Loucy (cell line): Measurements from ENCODE around the gene PDGFB.

Experiments used
- H2AFZ ChIP-seq: fragments of 200-600 bp; sonication (generic); 2 replicates; pipeline ENCODE4 v1.6.0; 2016; ENCODE audit warnings: antibody characterized with exemption, mild to moderate bottlenecking, low read length, moderate library complexity
- H3F3A ChIP-seq: fragments of 200-600 bp; 2 replicates; pipeline ENCODE4 v1.6.0; 2016; ENCODE audit warnings: antibody characterized with exemption, low read depth, mild to moderate bottlenecking
- H3K27me3 ChIP-seq: fragments of 200-600 bp; sonication (generic); 2 replicates; pipeline ENCODE4 v1.6.1; 2014; ENCODE audit warnings: low read length, mild to moderate bottlenecking; ENCODE audit not compliant: insufficient read depth, poor library complexity, severe bottlenecking
- H3K36me3 ChIP-seq: fragments of 200-600 bp; sonication (generic); 2 replicates; pipeline ENCODE4 v1.6.1; 2016; ENCODE audit warnings: low read length; ENCODE audit not compliant: insufficient read depth
- H3K4me1 ChIP-seq: fragments of 200-600 bp; sonication (generic); 2 replicates; pipeline ENCODE4 v1.5.1; 2014; ENCODE audit warnings: low read length, mild to moderate bottlenecking; ENCODE audit not compliant: insufficient read depth, poor library complexity, severe bottlenecking
- H3K4me2 ChIP-seq: fragments of 200-600 bp; sonication (generic); 2 replicates; pipeline ENCODE4 v1.6.0; 2014; ENCODE audit warnings: antibody characterized with exemption, low read length, low read depth, mild to moderate bottlenecking; ENCODE audit not compliant: poor library complexity, severe bottlenecking
- H3K4me3 ChIP-seq: fragments of 200-600 bp; sonication (generic); 2 replicates; pipeline ENCODE4 v1.5.1; 2014; ENCODE audit warnings: low read length, mild to moderate bottlenecking, mixed read lengths; ENCODE audit not compliant: poor library complexity, severe bottlenecking
- H3K79me2 ChIP-seq: fragments of 200-600 bp; sonication (generic); 2 replicates; pipeline ENCODE4 v1.6.1; 2014; ENCODE audit warnings: low read length; ENCODE audit not compliant: insufficient read depth
- H3K9ac ChIP-seq: fragments of 200-600 bp; sonication (generic); 2 replicates; pipeline ENCODE4 v1.6.0; 2014; ENCODE audit warnings: mild to moderate bottlenecking, low read depth, low read length, moderate library complexity; ENCODE audit not compliant: poor library complexity, severe bottlenecking
- H3K9me2 ChIP-seq: fragments of 200-600 bp; sonication (generic); replicated peaks from 2 replicates; pipeline ENCODE4 v1.6.1; 2016; ENCODE audit warnings: low read depth, low read length, mixed read lengths
- H3K9me3 ChIP-seq: fragments of 200-600 bp; sonication (generic); 2 replicates; pipeline ENCODE4 v1.6.1; 2014; ENCODE audit warnings: mild to moderate bottlenecking, antibody characterized with exemption, low read length, low read depth; ENCODE audit not compliant: insufficient read depth
- H4K20me1 ChIP-seq: fragments of 200-600 bp; sonication (generic); 2 replicates; pipeline ENCODE4 v1.6.0; 2014; ENCODE audit warnings: antibody characterized with exemption, low read length, mild to moderate bottlenecking; ENCODE audit not compliant: insufficient read depth, poor library complexity, severe bottlenecking
- EZH2phosphoT487 ChIP-seq: fragments of 200-600 bp; IDR thresholded peaks from 2 replicates; pipeline ENCODE4 v1.6.1; 2018; ENCODE audit warnings: antibody characterized with exemption, mild to moderate bottlenecking, moderate library complexity, borderline replicate concordance
- TF ChIP-seq, protein P1 (sequence below): fragments of 200-600 bp; sonication (generic); conservative IDR thresholded peaks from 2 replicates; pipeline ENCODE4 v1.5.1; 2014; ENCODE audit warnings: mild to moderate bottlenecking, antibody characterized with exemption, low read length

PDGFB gene

GRCh38 chr22:39247361-39247760, 2.6 kb upstream of the PDGFB start:
- no peaks in the 10 kb centered on the region for H4K20me1 ChIP-seq
- H3F3A ChIP-seq: no peaks in the 10 kb centered on the region
- H3K27me3 ChIP-seq: peaks cover 22% of the 10 kb centered on the region

DNA sequence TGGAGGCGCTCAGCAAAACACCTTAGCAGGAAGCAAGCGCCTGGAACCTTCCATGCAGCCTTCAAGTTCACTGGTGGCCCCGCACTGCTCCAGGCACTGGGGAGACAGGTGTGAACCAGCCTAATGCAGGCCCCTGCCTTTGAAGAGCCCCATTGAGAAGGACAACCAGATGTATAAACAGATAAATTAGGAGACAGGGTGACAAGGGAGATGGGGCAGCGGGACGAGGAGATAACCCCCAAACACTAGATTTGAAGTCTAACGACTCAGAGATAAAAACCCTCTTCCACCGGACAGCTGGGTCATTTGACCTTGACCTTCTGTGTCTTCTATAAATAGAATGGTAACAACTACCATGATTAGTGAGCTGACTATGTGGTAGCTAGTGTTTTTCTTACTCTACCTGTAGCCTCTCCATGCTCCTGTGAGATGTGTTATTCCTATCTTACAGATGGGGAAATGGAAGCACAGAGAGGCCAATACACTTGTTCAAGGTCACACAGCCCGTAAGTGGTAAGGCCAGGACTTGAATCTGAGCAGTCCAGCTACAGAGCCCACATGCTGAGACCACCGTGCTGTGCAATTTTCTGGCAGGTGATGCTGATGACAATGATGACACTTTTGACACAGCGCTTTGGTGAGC, 2.0 kb upstream of the PDGFB start:
- Histone ChIP-seq H3K9me2 (no peaks in the 10 kb centered on the region), H2AFZ (no peak overlapping the region), H3K9ac (no peak overlapping the region), H3K79me2 (no peaks in the 10 kb centered on the region), H3K27me3 (peaks cover 22% of the 10 kb centered on the region), H3F3A (no peaks in the 10 kb centered on the region), H3K9me3 (no peaks in the 10 kb centered on the region), H3K36me3 (no peaks in the 10 kb centered on the region), H3K4me3 (no peak overlapping the region), H3K4me2 (no peak overlapping the region), H4K20me1 (no peaks in the 10 kb centered on the region), H3K4me1 (no peaks in the 10 kb centered on the region)
- TF ChIP-seq EZH2phosphoT487: no peak
- TF ChIP-seq, protein P1, sequence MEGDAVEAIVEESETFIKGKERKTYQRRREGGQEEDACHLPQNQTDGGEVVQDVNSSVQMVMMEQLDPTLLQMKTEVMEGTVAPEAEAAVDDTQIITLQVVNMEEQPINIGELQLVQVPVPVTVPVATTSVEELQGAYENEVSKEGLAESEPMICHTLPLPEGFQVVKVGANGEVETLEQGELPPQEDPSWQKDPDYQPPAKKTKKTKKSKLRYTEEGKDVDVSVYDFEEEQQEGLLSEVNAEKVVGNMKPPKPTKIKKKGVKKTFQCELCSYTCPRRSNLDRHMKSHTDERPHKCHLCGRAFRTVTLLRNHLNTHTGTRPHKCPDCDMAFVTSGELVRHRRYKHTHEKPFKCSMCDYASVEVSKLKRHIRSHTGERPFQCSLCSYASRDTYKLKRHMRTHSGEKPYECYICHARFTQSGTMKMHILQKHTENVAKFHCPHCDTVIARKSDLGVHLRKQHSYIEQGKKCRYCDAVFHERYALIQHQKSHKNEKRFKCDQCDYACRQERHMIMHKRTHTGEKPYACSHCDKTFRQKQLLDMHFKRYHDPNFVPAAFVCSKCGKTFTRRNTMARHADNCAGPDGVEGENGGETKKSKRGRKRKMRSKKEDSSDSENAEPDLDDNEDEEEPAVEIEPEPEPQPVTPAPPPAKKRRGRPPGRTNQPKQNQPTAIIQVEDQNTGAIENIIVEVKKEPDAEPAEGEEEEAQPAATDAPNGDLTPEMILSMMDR: no peak

More at GRCh38 chr22:39247361-39247760, 2.6 kb upstream of the PDGFB start:
- Histone ChIP-seq H3K36me3 (no peaks in the 10 kb centered on the region), H3K79me2 (no peaks in the 10 kb centered on the region), H2AFZ (no peak overlapping the region), H3K4me1 (no peaks in the 10 kb centered on the region), H3K9me2 (no peaks in the 10 kb centered on the region), H3K9me3 (no peaks in the 10 kb centered on the region), H3K9ac (no peak overlapping the region), H3K4me3 (no peak overlapping the region), H3K4me2 (no peak overlapping the region)
- TF ChIP-seq EZH2phosphoT487: no peak
- TF ChIP-seq, protein P1: no peak

- H3K9ac ChIP-seq: no peak overlapping the region
- H3K4me2 ChIP-seq: no peak overlapping the region
- H3F3A ChIP-seq: no peaks in the 10 kb centered on the region
- H3K4me3 ChIP-seq: no peak overlapping the region
- no peaks in the 10 kb centered on the region for H3K9me3 ChIP-seq
- H3K36me3 ChIP-seq: no peaks in the 10 kb centered on the region
- no peaks in the 10 kb centered on the region for H3K9me2 ChIP-seq
- H3K4me1 ChIP-seq: no peaks in the 10 kb centered on the region
- no peak for TF ChIP-seq EZH2phosphoT487
- H3K27me3 ChIP-seq: peaks cover 22% of the 10 kb centered on the region
- no peak overlapping the region for H2AFZ ChIP-seq
- no peaks in the 10 kb centered on the region for H4K20me1 ChIP-seq
- H3K79me2 ChIP-seq: no peaks in the 10 kb centered on the region
Observed at GRCh38 chr22:39246217-39246616, 1.4 kb upstream of the PDGFB start.
